Central memory CD8-positive, alpha-beta T cell (primary cell): ENCODE measurements around the gene CDK17.

Experiments
- ATAC-seq: fragments of 150-1000 bp; cut with Tn5 transposase; replicated peaks from 2 replicates; pipeline ENCODE4 v1.10.0; 2022; ENCODE audit warnings: mild to moderate bottlenecking, moderate FRiP score, moderate number of reproducible peaks; ENCODE audit not compliant: poor library complexity, severe bottlenecking; ENCODE audit errors: extremely low read depth
- DNase-seq, 2 donors: peaks; one replicate each; pipeline ENCODE4 v3.0.0; 2021; ENCODE audit warnings: low spot score in 2 of 2
- H3K27ac Mint-ChIP-seq: one replicate; pipeline ENCODE4 v1.8.0; 2022; ENCODE audit warnings: low read depth, mild to moderate bottlenecking, moderate library complexity, mixed read lengths
- H3K27me3 Mint-ChIP-seq: one replicate; pipeline ENCODE4 v1.8.0; 2022; ENCODE audit warnings: mixed read lengths
- H3K36me3 Mint-ChIP-seq: one replicate; pipeline ENCODE4 v1.8.0; 2022; ENCODE audit warnings: mild to moderate bottlenecking, moderate library complexity, mixed read lengths; ENCODE audit not compliant: insufficient read depth
- H3K4me1 Mint-ChIP-seq: one replicate; pipeline ENCODE4 v1.8.0; 2022; ENCODE audit warnings: mixed read lengths
- H3K4me3 Mint-ChIP-seq: one replicate; pipeline ENCODE4 v1.8.0; 2022; ENCODE audit warnings: mild to moderate bottlenecking, moderate library complexity, mixed read lengths
- H3K9me3 Mint-ChIP-seq: one replicate; pipeline ENCODE4 v1.8.0; 2022; ENCODE audit warnings: mixed read lengths

CDK17 gene

DNA sequence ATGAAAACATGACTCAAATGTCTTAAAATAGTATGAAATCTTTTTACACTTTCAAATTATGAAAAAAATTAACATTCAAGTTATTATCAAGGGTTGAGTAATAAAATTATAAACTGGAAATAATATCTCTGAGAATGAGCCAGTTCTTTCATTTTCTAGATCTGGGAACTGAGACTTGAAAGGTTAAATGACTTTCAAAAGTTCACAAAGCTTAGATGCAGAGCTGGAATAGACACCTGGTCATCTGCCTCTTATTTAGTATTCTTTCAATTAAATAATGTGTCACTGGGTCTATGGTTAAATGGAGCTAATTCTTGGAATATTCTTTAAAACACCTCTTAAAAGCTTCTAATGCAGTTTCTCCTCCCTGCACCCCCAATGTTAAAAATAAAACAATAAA lies 86.6 kb downstream of the CDK17 start:
- no peaks in the 10 kb centered on the region for H3K27me3 Mint-ChIP-seq
- H3K4me1 Mint-ChIP-seq = peaks cover 19% of the 10 kb centered on the region
- H3K9me3 Mint-ChIP-seq = no peaks in the 10 kb centered on the region
- H3K36me3 Mint-ChIP-seq = peaks cover 14% of the 10 kb centered on the region
- no peak for ATAC-seq
- no peak overlapping the region for H3K27ac Mint-ChIP-seq
- no peak for DNase-seq
- no peak overlapping the region for H3K4me3 Mint-ChIP-seq

DNA sequence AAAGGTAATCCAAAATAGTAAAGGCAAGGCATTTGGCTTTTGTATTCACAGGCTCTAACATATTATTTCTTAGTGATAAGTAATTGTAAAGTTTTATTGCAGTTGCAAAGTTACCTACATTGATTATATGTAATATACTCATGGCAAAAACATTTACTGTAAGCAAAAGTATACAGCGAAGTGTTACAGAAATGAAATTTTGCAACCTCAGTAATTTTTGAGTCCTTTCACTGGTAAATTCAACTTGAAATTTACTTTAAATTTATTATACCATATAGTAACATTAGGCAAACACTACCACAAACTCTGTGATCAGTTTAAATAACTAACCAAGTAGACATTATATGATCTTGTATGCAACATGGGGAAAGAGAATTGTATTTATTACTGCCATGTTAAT lies 89.0 kb downstream of the CDK17 start:
- no peak for DNase-seq
- peaks cover 18% of the 10 kb centered on the region for H3K36me3 Mint-ChIP-seq
- H3K9me3 Mint-ChIP-seq = no peaks in the 10 kb centered on the region
- H3K4me3 Mint-ChIP-seq = no peak overlapping the region
- H3K27me3 Mint-ChIP-seq = no peaks in the 10 kb centered on the region
- H3K27ac Mint-ChIP-seq = no peak overlapping the region
- peaks cover 20% of the 10 kb centered on the region for H3K4me1 Mint-ChIP-seq
- ATAC-seq = no peak

DNA sequence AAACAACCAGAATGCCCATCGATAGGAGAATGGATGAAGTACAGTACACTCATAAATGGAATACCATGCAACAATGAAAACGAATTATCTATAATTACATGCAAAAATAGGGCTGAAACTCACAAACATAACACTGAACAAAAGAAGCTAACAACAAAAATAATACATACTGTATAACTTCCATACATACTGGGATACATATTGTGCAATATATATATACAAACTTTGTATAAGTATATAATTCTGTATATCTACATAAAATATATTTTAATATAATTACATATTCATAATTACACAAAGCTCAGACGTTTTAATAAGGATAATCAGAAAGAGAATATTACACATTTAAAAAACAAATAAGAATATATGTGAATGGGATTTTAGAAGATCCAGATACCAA lies 90.2 kb downstream of the CDK17 start:
- ATAC-seq = no peak
- Mint-ChIP-seq H3K27me3 (no peaks in the 10 kb centered on the region), H3K36me3 (peaks cover 16% of the 10 kb centered on the region), H3K27ac (no peak overlapping the region), H3K4me1 (peaks cover 19% of the 10 kb centered on the region), H3K4me3 (no peak overlapping the region), H3K9me3 (no peaks in the 10 kb centered on the region)
- no peak for DNase-seq

DNA sequence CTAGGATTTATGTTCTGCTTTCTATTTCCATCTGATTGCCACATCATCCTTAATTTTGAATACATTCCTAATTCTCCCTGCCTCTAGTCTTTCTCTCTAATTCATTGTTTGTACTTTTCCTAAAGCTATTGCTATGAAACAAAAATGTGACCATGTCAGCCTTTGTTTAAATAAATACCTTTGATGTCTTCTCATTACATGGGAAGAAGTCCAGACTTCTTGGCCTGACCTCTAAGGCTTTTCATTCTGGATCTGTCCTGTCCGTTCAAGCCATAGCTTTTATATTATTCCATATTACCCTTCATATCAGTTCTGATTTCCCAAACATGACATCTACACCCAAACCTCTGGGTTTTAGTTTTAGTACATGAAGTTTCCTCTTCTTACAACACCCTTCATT lies 91.4 kb downstream of the CDK17 start:
- no peaks in the 10 kb centered on the region for H3K9me3 Mint-ChIP-seq
- H3K27me3 Mint-ChIP-seq = no peaks in the 10 kb centered on the region
- no peak overlapping the region for H3K27ac Mint-ChIP-seq
- DNase-seq (no peak), ATAC-seq (no peak)
- H3K36me3 Mint-ChIP-seq = peaks cover 16% of the 10 kb centered on the region
- H3K4me1 Mint-ChIP-seq = peaks cover 19% of the 10 kb centered on the region
- no peak overlapping the region for H3K4me3 Mint-ChIP-seq

DNA sequence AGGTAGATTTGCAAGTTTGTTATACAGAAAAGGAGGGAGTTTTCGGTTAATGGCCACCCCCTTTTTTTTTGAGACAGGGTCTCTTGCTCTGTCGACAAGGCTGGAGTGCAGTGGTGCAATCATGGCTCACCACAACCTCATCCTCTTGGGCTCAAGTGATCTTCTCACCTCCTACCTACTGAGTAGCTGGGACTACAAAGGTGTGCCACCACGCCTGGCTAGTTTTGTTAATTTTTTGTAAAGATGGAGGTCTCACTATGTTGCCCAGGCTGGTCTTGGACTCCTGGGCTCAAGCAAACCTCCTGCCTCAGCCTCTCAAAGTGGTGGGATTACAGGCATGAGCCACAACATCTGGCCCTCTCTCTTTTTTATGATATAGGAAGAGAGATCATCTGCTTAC lies 94.6 kb downstream of the CDK17 start:
- Mint-ChIP-seq H3K27me3 (no peaks in the 10 kb centered on the region), H3K27ac (no peak overlapping the region), H3K4me1 (peaks cover 25% of the 10 kb centered on the region), H3K4me3 (no peak overlapping the region), H3K36me3 (peaks cover 16% of the 10 kb centered on the region), H3K9me3 (no peaks in the 10 kb centered on the region)
- ATAC-seq = no peak
- DNase-seq = no peak

DNA sequence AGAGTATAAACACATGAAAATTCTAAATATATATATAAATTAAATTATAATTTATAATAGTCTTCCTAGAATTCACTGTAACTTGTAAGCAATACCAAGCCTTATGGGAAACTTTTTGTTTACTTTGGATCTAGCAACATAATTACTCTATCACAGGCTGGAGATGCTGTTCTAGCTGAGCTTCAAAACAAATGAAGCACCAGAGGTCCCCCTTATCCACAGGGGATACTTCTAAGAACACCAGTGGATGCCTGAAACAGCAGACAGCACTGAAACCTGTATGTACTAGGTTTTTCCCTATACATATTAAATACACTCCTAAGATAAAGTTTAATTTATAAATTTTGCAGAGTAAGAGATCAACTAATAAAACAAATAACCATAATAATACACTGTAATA lies 96.6 kb downstream of the CDK17 start:
- Mint-ChIP-seq H3K4me1 (peaks cover 19% of the 10 kb centered on the region), H3K9me3 (no peaks in the 10 kb centered on the region), H3K36me3 (peaks cover 22% of the 10 kb centered on the region), H3K4me3 (no peak overlapping the region), H3K27me3 (no peaks in the 10 kb centered on the region), H3K27ac (no peak overlapping the region)
- no peak for DNase-seq
- no peak for ATAC-seq

DNA sequence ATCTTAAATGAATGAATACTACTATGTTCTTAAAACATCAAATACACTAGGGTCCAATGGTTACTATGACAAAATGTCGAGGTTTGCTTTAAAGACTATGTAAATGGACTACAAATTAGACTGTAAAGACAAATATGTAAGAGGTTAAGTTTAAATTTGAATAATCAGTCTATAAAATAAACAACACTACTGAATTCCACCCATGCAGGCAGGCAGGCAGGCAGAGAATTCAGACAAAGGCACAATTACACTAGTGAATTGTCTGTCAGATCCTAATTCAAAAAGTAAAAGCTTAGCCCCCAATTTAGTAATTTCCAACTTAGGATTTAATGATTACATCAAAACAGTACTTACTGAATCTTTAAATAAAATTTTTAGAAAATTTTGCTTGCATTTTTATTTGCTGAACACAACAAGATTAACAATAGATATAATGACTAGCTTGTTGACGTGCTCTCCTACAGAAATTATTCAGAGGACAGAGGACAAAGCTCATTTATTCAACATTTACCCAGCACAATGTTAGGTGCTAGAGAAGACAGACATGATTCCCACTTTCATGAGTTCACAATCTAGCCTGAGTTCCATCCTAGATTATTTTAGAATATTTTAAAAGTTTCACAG lies 97.4 kb downstream of the CDK17 start:
- ATAC-seq (no peak), DNase-seq (no peak)
- peaks cover 24% of the 10 kb centered on the region for H3K36me3 Mint-ChIP-seq
- H3K4me1 Mint-ChIP-seq = peaks cover 18% of the 10 kb centered on the region
- H3K27me3 Mint-ChIP-seq = no peaks in the 10 kb centered on the region
- no peaks in the 10 kb centered on the region for H3K9me3 Mint-ChIP-seq
- H3K27ac Mint-ChIP-seq = no peak overlapping the region
- H3K4me3 Mint-ChIP-seq = no peak overlapping the region

DNA sequence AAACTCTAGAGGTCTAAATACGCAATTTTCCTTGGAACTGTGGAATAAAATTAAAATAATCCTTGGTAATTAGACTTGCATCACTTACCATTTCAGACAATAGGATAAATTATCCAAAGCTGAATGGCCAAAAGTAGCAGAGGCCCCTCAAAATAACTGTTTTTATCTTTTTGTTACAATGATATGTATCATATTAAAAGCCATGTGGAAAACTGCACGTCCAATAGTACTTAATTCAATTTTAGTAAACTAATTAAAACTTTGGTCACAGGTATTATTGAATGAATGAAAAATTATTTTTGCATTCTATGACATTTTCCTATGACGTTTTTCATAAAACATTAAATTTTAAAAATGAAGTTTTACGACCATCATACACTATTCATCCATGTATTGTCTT lies 98.5 kb downstream of the CDK17 start:
- Mint-ChIP-seq H3K27me3 (no peaks in the 10 kb centered on the region), H3K4me1 (peaks cover 18% of the 10 kb centered on the region), H3K4me3 (no peak overlapping the region), H3K9me3 (no peaks in the 10 kb centered on the region), H3K36me3 (peaks cover 26% of the 10 kb centered on the region), H3K27ac (no peak overlapping the region)
- no peak for DNase-seq
- ATAC-seq = no peak

DNA sequence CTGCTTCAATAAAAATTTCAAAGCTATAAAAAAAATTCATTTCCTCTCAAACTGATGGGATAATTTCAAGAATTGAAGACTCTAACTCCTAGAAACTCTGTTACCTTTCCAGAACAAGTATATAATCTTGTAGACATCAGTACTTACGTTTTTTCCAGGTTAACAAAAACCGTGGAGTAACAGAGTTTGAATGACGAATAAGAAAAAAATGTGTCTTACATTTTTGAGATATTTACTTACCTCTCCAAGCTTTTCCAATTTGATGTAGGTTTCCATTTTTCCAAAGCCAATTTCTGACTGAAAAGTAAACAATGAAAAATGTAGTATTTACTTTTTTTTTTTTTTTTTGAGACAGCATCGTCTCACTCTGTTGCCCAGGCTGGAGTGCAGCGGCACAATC lies 100.2 kb downstream of the CDK17 start:
- Mint-ChIP-seq H3K4me1 (peaks cover 17% of the 10 kb centered on the region), H3K4me3 (no peak overlapping the region), H3K27ac (peak overlapping the region; percentile 64), H3K36me3 (peaks cover 27% of the 10 kb centered on the region), H3K27me3 (no peaks in the 10 kb centered on the region), H3K9me3 (no peaks in the 10 kb centered on the region)
- DNase-seq (no peak), ATAC-seq (no peak)

DNA sequence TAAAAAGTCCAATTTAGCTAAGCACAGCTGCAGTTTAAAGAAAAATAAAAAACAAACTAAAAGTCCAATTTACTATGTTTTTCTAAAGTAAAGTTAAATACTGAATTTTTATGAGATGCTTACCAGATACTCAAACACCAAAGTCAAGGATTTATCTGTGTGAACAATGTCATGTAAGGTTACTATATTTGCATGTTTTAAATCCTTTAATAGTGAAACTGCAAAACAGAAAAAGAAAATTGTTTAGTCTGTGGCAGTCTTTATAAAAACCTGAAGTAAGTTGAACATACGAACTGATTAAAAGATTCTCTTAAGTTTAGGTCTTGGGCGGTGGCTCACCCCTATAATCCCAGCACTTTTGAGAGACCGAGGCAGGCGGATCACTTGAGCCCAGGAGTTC lies 102.7 kb downstream of the CDK17 start:
- Mint-ChIP-seq H3K27ac (no peak overlapping the region), H3K4me3 (no peak overlapping the region), H3K36me3 (peaks cover 40% of the 10 kb centered on the region), H3K4me1 (peaks cover 11% of the 10 kb centered on the region), H3K27me3 (no peaks in the 10 kb centered on the region), H3K9me3 (no peaks in the 10 kb centered on the region)
- DNase-seq (no peak), ATAC-seq (no peak)

DNA sequence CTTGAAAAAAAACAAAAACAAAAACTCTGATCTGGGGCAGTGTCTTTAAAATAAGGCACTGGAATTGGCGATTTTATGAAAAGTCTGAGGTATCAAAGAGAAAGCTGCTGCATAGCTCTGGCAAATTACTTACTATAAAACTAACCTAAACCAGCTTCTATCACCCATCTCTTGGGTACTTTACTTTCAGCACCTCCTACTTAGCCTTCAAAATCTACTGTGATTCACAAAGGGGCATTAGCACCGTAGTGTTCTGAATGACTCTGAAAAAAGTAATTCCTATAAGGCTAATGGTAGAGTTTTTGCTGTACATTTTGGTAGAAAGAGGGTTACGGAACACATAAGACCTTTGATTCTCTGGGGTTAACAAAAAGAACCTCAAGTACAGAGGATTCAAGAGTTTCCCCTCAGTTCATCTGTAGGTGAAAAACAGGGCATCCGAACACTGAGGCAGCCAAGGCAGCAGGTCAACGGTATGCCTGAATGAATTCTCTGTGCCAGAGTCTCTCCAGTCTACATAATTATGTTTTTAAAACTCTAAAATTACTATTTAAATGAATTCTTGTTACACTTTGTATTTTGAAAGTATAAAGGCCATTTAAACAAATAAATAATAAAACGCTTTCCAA lies 104.6 kb downstream of the CDK17 start:
- no peaks in the 10 kb centered on the region for H3K9me3 Mint-ChIP-seq
- H3K27ac Mint-ChIP-seq = peak overlapping the region; percentile 57
- H3K4me1 Mint-ChIP-seq = peaks cover 5% of the 10 kb centered on the region
- ATAC-seq (no peak), DNase-seq (no peak)
- H3K27me3 Mint-ChIP-seq = no peaks in the 10 kb centered on the region
- peaks cover 43% of the 10 kb centered on the region for H3K36me3 Mint-ChIP-seq
- no peak overlapping the region for H3K4me3 Mint-ChIP-seq

DNA sequence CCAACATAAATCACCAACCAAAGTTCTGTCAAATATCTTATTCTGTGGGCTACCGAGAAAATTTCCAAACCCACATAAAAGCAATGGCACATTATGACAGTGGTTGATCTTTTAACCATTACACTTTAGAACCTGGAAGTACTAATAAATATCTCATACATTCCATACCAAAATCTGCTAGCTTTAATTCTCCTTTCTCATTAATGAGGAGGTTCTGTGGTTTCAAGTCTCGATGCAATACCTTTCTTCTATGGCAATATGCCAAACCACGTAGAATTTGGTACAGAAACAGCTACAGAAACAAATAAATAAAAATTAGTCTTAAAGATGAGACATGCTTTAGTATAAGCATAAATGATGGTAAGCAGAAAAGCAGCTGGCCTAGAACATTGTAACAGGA lies 105.4 kb downstream of the CDK17 start:
- Mint-ChIP-seq H3K9me3 (no peaks in the 10 kb centered on the region), H3K36me3 (peaks cover 41% of the 10 kb centered on the region), H3K4me3 (no peak overlapping the region), H3K4me1 (peaks cover 5% of the 10 kb centered on the region), H3K27ac (peak overlapping the region; percentile 57), H3K27me3 (no peaks in the 10 kb centered on the region)
- DNase-seq (no peak), ATAC-seq (no peak)

DNA sequence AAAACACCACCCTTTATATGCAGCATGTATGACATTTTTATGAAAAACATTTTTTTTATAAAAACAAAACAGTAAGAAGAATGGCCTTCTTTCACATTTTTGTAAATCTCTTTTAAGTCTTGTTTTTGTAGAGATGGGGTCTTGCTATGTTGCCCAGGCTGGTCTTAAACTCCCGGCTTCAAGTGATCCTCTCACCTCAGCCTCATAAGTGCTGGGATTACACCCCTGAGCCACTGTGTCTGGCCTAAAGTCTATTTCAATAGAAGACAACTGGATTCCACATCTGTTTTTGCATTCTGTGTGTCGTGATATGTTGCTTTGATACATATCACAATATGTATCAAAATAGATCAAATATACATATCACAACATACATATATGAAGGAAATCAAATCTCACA lies 107.1 kb downstream of the CDK17 start:
- Mint-ChIP-seq H3K4me1 (peaks cover 7% of the 10 kb centered on the region), H3K4me3 (no peak overlapping the region), H3K27me3 (no peaks in the 10 kb centered on the region), H3K27ac (no peak overlapping the region), H3K9me3 (no peaks in the 10 kb centered on the region), H3K36me3 (peaks cover 47% of the 10 kb centered on the region)
- no peak for ATAC-seq
- DNase-seq = no peak
